HG03558 (cell line): ENCODE measurements around the gene TTLL13.
"Not testable (repeated sequence)": the region's sequence is repeated elsewhere in the genome, so short reads cannot be mapped to it uniquely, and the experiment has no call there.

Source experiments
- ATAC-seq: cut with Tn5 transposase; IDR thresholded peaks from one replicate; pipeline ENCODE4 v1.9.1; 2021; ENCODE audit warnings: moderate number of reproducible peaks; ENCODE audit not compliant: unreplicated experiment; ENCODE audit errors: extremely low read depth

The TTLL13 gene

GRCh38 chr15:90233387-90234095 lies 15.8 kb upstream of the TTLL13 start, which contains the start of gene CIB1:
Gene CIB1 (minus strand): TSS chr15:90233941. CDS start chr15:90233885, 56 bp downstream.
- peak; percentile 77 for ATAC-seq

GRCh38 chr15:90234096-90234988 lies 15.0 kb upstream of the TTLL13 start, which contains the start of gene GDPGP1:
Gene GDPGP1 (plus strand): TSS chr15:90234209. CDS start chr15:90240909, 6,700 bp downstream.
- ATAC-seq, result peak; percentile 68

GRCh38 chr15:90239371-90239770 lies 10.0 kb upstream of the TTLL13 start:
- ATAC-seq, result no peak

GRCh38 chr15:90240856-90241255 lies 8.5 kb upstream of the TTLL13 start:
- ATAC-seq, result no peak

DNA sequence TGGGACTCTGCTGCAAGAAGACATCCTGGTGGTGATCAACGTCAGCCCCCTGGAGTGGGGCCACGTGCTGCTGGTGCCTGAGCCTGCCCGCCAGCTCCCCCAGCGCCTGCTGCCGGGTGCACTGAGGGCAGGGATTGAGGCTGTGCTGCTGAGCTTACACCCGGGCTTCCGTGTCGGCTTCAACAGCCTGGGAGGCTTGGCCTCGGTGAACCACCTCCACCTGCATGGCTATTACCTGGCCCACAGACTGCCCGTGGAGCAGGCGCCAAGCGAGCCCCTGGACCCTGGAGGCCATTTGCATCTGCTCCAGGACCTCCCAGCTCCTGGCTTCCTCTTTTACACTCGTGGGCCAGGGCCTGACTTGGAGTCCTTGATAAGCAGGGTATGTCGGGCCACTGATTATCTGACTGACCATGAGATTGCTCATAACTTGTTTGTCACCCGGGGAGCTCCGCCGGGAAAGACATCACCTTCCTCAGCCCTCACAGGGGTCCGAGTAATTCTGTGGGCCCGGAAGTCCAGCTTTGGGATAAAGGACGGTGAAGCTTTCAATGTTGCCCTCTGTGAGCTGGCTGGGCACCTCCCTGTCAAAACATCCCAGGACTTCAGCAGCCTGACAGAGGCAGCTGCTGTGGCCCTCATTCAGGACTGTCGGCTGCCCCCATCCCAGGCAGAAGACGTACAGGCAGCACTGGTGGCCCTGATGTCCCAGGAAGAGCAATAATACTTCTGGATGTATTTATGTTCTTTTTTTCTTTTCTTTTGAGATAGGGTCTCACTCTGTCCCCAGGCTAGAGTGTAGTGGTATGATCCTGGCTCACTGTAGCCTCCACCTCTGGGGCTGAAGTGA lies 7.8 kb upstream of the TTLL13 start:
- ATAC-seq, result no peak

DNA sequence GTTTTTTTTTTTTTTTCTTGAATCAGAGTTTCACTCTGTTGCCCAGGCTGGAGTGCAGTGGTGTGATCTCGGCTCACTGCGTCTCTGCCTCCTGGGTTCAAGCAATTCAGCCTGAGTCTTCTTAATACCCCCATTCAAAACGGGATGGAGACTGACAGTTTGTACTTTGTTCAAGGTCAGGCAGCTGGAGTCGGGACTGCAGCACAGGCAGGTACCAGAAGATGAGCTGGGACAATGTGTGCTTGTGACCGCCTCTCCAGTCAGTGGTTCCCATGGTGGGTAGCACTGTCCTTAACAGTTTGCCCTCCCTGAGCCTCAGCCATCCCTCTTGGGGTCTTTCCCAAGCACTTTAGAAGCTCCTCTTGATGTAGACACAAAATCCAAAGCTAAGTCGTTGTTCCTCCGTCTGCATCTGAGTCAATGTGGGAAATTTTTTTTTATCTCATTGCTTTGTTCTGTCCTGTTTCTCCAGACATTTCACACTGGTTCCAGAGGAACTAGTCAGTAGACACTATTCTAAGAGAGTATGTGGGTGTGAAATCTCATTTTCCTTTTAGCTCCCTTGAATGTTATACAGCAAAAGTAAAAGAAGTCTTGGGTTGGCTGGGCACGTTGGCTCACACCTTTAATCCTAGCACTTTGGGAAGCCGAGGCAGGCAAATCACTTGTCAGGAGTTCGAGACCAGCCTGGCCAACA lies 5.3 kb upstream of the TTLL13 start:
- no peak for ATAC-seq

GRCh38 chr15:90248789-90249202 lies 560 bp upstream of the TTLL13 start:
- ATAC-seq, result no peak

- ATAC-seq, result no peak
Measured at GRCh38 chr15:90257776-90258175, 8.4 kb downstream of the TTLL13 start.

GRCh38 chr15:90259524-90259923 lies 10.2 kb downstream of the TTLL13 start:
- peak; percentile 68 for ATAC-seq

- ATAC-seq, result not testable (repeated sequence)
Measured at GRCh38 chr15:90260731-90261130, 11.4 kb downstream of the TTLL13 start.

DNA sequence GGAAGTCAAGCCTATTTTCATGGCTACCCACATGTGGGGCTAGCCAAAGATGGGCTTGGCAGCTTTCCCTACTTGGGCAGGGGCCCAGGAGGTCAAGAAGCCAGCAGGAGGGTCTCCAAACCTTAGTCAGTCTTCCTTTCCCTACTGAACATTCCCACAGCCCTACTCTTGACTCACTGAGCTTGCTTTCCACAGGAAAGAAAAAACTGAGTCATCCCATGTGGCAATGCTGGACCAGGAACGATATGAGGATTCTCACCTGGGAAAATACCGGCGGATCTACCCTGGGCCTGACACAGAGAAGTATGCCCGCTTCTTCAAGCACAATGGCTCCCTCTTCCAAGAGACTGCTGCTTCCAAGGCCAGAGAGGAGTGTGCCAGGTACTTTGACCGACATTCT lies 12.5 kb downstream of the TTLL13 start:
- no peak for ATAC-seq

- ATAC-seq, result no peak
Measured at GRCh38 chr15:90262426-90262825, 13.1 kb downstream of the TTLL13 start.

- ATAC-seq, result no peak
Measured at GRCh38 chr15:90264671-90265070, 15.3 kb downstream of the TTLL13 start.

DNA sequence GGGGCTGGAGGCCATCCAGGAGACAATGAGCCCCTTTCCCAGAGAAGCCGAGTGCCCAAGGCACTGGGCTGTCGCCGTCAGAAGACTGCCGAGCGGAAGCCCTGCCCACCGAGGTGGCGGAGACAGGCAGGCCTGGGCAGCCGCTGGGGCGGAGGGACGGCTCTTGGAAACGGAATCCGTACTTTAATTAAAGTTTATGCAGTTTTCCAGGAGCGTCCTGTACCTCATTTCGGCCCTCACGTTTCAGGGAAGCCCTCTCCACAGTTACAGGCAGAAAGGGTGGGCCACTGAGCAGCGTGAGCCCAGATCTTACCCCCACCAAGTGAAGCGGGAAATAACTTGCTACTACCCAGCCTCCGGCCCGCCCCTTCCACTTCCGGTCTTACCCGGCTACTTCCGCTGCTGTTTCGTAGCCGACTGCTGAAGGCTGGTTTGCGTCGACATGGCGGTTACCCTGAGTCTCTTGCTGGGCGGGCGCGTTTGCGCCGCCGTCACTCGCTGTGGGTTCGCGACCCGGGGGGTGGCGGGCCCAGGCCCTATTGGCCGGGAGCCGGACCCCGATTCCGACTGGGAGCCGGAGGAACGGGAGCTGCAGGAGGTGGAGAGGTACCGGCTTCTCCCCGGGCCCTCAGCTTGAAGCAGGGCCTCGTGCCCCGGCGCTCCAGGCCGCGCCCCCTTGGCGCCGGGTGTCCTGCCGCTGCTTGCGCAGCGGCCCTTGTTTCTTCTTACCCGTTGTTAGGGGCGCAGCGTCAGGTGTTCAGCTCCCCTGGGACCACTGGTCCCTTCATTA lies 16.1 kb downstream of the TTLL13 start, which contains the start of gene NGRN:
NGRN (plus strand) TSS at position 402 of the 790 bp plus-strand sequence; CDS start at position 443, 41 bp downstream.
- ATAC-seq, result peak; percentile 66

DNA sequence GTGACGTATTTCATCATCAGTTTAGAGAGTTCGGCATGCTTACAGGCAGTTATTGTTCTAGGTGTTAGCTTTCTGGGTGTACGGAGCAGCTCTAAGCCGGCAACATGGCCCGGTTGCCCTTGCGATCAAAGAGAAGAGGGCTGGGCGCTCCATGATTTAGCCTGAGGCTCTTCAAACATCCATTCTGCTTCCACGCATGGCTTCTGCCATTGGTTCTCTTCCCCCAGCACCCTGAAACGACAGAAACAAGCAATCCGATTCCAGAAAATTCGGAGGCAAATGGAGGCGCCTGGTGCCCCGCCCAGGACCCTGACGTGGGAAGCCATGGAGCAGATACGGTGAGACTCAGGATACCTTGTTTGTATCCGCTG lies 16.7 kb downstream of the TTLL13 start:
- no peak for ATAC-seq

- no peak for ATAC-seq
Measured at GRCh38 chr15:90266485-90266884, 17.1 kb downstream of the TTLL13 start.

- ATAC-seq, result no peak
Measured at GRCh38 chr15:90268415-90268814, 19.1 kb downstream of the TTLL13 start.

GRCh38 chr15:90270502-90271150 lies 21.3 kb downstream of the TTLL13 start:
- no peak for ATAC-seq
